ENCODE data around the gene NTM. TPM values are rescaled to one million over a fixed set of nuclear protein-coding genes. Genes with fewer than 3 reads are reported as not detected.
A peak's percentile ranks its signal among the peaks of the same experiment; 100 is the strongest.

NTM gene
- total RNA-seq, 1 experiment from 2014 or later, result 8.6 TPM

GRCh38 chr11:131980199-131980598, 609.8 kb downstream of the NTM start:
- intact Hi-C loops (cut with micrococcal nuclease; ENCODE audit: unreplicated experiment), result no loop called here
- peak overlapping the region; percentile 44 for H3K27ac ChIP-seq (ENCODE audit: low read depth, low read length, poor library complexity, severe bottlenecking)
- no peak overlapping the region for H3K4me3 ChIP-seq (ENCODE audit: low read depth, low read length, poor library complexity, severe bottlenecking)
- peaks cover 69% of the 10 kb centered on the region for H3K4me1 ChIP-seq (ENCODE audit: insufficient read depth, low read length, poor library complexity, severe bottlenecking)
- TF ChIP-seq EZH2 (IDR thresholded peaks at IDR 0.05; ENCODE audit: borderline replicate concordance, low read depth, low read length, poor library complexity, severe bottlenecking) (no peak), CTCF (conservative IDR thresholded peaks at IDR 0.05; ENCODE audit: low read depth, low read length) (no peak)
- no TSS peak for BruUV-seq (replicated peaks)
- H3K27me3 ChIP-seq (replicated peaks; ENCODE audit: insufficient read depth, low read depth, low read length, poor library complexity), result no peaks in the 10 kb centered on the region
- ChIA-PET CTCF (no interaction called here), POLR2A (ENCODE audit: low non-redundant PET) (no interaction called here)
- no peaks in the 10 kb centered on the region for H3K36me3 ChIP-seq (ENCODE audit: insufficient read depth, low read length, poor library complexity, severe bottlenecking)
- H3K9me3 ChIP-seq (ENCODE audit: low read depth, low read length, poor library complexity, severe bottlenecking), result peaks cover 4% of the 10 kb centered on the region
- peak; percentile 75 for DNase-seq (ENCODE audit: low spot score)

- no peaks in the 10 kb centered on the region for H3K27me3 ChIP-seq (replicated peaks; ENCODE audit: insufficient read depth, low read depth, low read length, poor library complexity)
- peaks cover 4% of the 10 kb centered on the region for H3K9me3 ChIP-seq (ENCODE audit: low read depth, low read length, poor library complexity, severe bottlenecking)
- POLR2A ChIA-PET (ENCODE audit: low non-redundant PET), result no interaction called here
- peak overlapping the region; percentile 44 for H3K27ac ChIP-seq (ENCODE audit: low read depth, low read length, poor library complexity, severe bottlenecking)
- DNase-seq (ENCODE audit: low spot score), result peak; percentile 57
- H3K4me3 ChIP-seq (ENCODE audit: low read depth, low read length, poor library complexity, severe bottlenecking), result no peak overlapping the region
- intact Hi-C loops (cut with micrococcal nuclease; ENCODE audit: unreplicated experiment), result no loop called here
- TF ChIP-seq EZH2 (IDR thresholded peaks at IDR 0.05; ENCODE audit: borderline replicate concordance, low read depth, low read length, poor library complexity, severe bottlenecking) (no peak), CTCF (conservative IDR thresholded peaks at IDR 0.05; ENCODE audit: low read depth, low read length) (no peak)
- BruUV-seq (replicated peaks), result no TSS peak
- H3K4me1 ChIP-seq (ENCODE audit: insufficient read depth, low read length, poor library complexity, severe bottlenecking), result peaks cover 69% of the 10 kb centered on the region
- H3K36me3 ChIP-seq (ENCODE audit: insufficient read depth, low read length, poor library complexity, severe bottlenecking), result no peaks in the 10 kb centered on the region
- CTCF ChIA-PET, result no interaction called here
Observed at GRCh38 chr11:131980888-131981668, 610.7 kb downstream of the NTM start.

GRCh38 chr11:131982154-131982553, 611.7 kb downstream of the NTM start:
- intact Hi-C loops (cut with micrococcal nuclease; ENCODE audit: unreplicated experiment), result no loop called here
- H3K27ac ChIP-seq (ENCODE audit: low read depth, low read length, poor library complexity, severe bottlenecking), result no peak overlapping the region
- no TSS peak for BruUV-seq (replicated peaks)
- no peaks in the 10 kb centered on the region for H3K27me3 ChIP-seq (replicated peaks; ENCODE audit: insufficient read depth, low read depth, low read length, poor library complexity)
- H3K4me3 ChIP-seq (ENCODE audit: low read depth, low read length, poor library complexity, severe bottlenecking), result no peak overlapping the region
- ChIA-PET CTCF (no interaction called here), POLR2A (ENCODE audit: low non-redundant PET) (no interaction called here)
- H3K9me3 ChIP-seq (ENCODE audit: low read depth, low read length, poor library complexity, severe bottlenecking), result peaks cover 4% of the 10 kb centered on the region
- no peak for TF ChIP-seq EZH2 (IDR thresholded peaks at IDR 0.05; ENCODE audit: borderline replicate concordance, low read depth, low read length, poor library complexity, severe bottlenecking)
- TF ChIP-seq CTCF (conservative IDR thresholded peaks at IDR 0.05; ENCODE audit: low read depth, low read length), result no peak
- H3K4me1 ChIP-seq (ENCODE audit: insufficient read depth, low read length, poor library complexity, severe bottlenecking), result peaks cover 58% of the 10 kb centered on the region
- DNase-seq (ENCODE audit: low spot score), result no peak
- no peaks in the 10 kb centered on the region for H3K36me3 ChIP-seq (ENCODE audit: insufficient read depth, low read length, poor library complexity, severe bottlenecking)
